K562 (cell line): ENCODE measurements around the gene PPHLN1. TPM values are rescaled to one million over a fixed set of nuclear protein-coding genes. Genes with fewer than 3 reads are reported as not detected.

Experiments
- CHD1 ChIP-seq: fragments of 200-600 bp; sonication (generic); IDR thresholded peaks from one replicate; pipeline ENCODE4 v1.6.1; 2012; ENCODE audit warnings: mild to moderate bottlenecking, moderate library complexity, low read length, inconsistent platforms
- HMG20B ChIP-seq: fragments of 250-450 bp; sonication (Bioruptor Pico); IDR thresholded peaks from 2 replicates; pipeline ENCODE4 v1.5.0; 2021; ENCODE audit warnings: mild to moderate bottlenecking
- MCM2 ChIP-seq: fragments of 450-650 bp; IDR thresholded peaks from 2 replicates; pipeline ENCODE4 v1.6.1; 2017; ENCODE audit warnings: low read depth, mild to moderate bottlenecking
- NCOA1 ChIP-seq: fragments of 450-650 bp; IDR thresholded peaks from 2 replicates; pipeline ENCODE4 v1.6.1; 2016; ENCODE audit warnings: low read depth
- POLR2AphosphoS5 ChIP-seq: IDR thresholded peaks from 2 replicates; pipeline ENCODE4 v1.6.1; 2011; ENCODE audit warnings: mild to moderate bottlenecking, low read depth, low read length, moderate library complexity; ENCODE audit not compliant: control insufficient read depth, insufficient read depth
- RAD21 ChIP-seq, 2 experiments: fragments of 250-450 bp in 1 of 2; fragments of 450-650 bp in 1 of 2; sonication (Bioruptor Pico) in 1 of 2; formaldehyde crosslinking in 1 of 2; IDR thresholded peaks in 1 of 2; conservative IDR thresholded peaks in 1 of 2; 2 replicates each; pipeline versions ENCODE4 v1.4.0 to v1.8.0; 2020 to 2022; ENCODE audit warnings: mild to moderate bottlenecking in 2 of 2, moderate library complexity in 1 of 2
- RBBP5 ChIP-seq: fragments of 200-600 bp; sonication (generic); IDR thresholded peaks from 2 replicates; pipeline ENCODE4 v1.6.1; 2012; ENCODE audit warnings: borderline replicate concordance, mild to moderate bottlenecking, low read length, control low read depth, inconsistent platforms; ENCODE audit not compliant: insufficient read depth, poor library complexity, severe bottlenecking
- TBP ChIP-seq: optimal IDR thresholded peaks from 2 replicates; pipeline ENCODE3; 2011; ENCODE audit warnings: low read depth, low read length, improper control_type of control experiment
- ZFX ChIP-seq: sonication (generic); formaldehyde crosslinking; IDR thresholded peaks from 2 replicates; pipeline ENCODE4 v1.8.0; 2022; ENCODE audit warnings: mild to moderate bottlenecking, missing genetic modification reagents, moderate library complexity
- ZNF408 ChIP-seq: fragments of 250-450 bp; sonication (Bioruptor Pico); IDR thresholded peaks from 2 replicates; pipeline ENCODE4 v1.4.0; 2020; ENCODE audit warnings: low read depth, mild to moderate bottlenecking, moderate library complexity
- ZNF41 ChIP-seq: fragments of 250-450 bp; sonication (Bioruptor Pico); conservative IDR thresholded peaks from 2 replicates; pipeline ENCODE4 v1.4.0; 2020; ENCODE audit warnings: mild to moderate bottlenecking
- ZNF668 ChIP-seq: fragments of 250-450 bp; sonication (Bioruptor Pico); IDR thresholded peaks from 2 replicates; pipeline ENCODE4 v1.8.0; 2022; ENCODE audit warnings: mild to moderate bottlenecking, inconsistent platforms
- polyA plus RNA-seq, 8 experiments: library from polyadenylated mRNA; depleted of rRNA in 4 of 8; stranded (reverse) in 5 of 8; unstranded in 3 of 8; fragments of >200 nt; fragmentation: Nextera tagmentation in 2 of 8; fragmentation: Illumina TruSeq in 1 of 8; extraction: Ambion mirVana in 2 of 8; extraction: Trizol in 1 of 8; gene quantifications; 2 replicates each; pipeline versions ENCODE4 v1.2.1 to v1.2.3, GENCODE V29; 2011 to 2014; ENCODE audit warnings: inconsistent platforms in 1 of 8, missing spikeins in 1 of 8
- total RNA-seq, 7 experiments: library from RNA; depleted of rRNA in 6 of 7; stranded (reverse); fragments of >200 nt in 6 of 7; fragmentation: Illumina TruSeq in 2 of 7; extraction: Trizol in 2 of 7; gene quantifications; 2 replicates each; pipeline versions ENCODE4 v1.2.1 to v1.2.3, GENCODE V29; 2011 to 2021; ENCODE audit warnings: low replicate concordance in 1 of 7
- TF ChIP-seq, protein P1 (sequence below): fragments of 450-650 bp; IDR thresholded peaks from 2 replicates; pipeline ENCODE4 v1.6.1; 2016; ENCODE audit warnings: borderline replicate concordance
- TF ChIP-seq, protein P2 (sequence below): IDR thresholded peaks from 2 replicates; pipeline ENCODE4 v1.6.1; 2012; ENCODE audit warnings: low read depth, low read length, improper control_type of control experiment, borderline replicate concordance
- TF ChIP-seq, protein P3 (sequence below): fragments of 250-450 bp; sonication (Bioruptor Pico); IDR thresholded peaks from 2 replicates; pipeline ENCODE4 v1.4.0; 2020
- TF ChIP-seq, protein P4 (sequence below): fragments of 250-450 bp; sonication (Bioruptor Pico); IDR thresholded peaks from 2 replicates; pipeline ENCODE4 v1.4.0; 2020; ENCODE audit warnings: mild to moderate bottlenecking, moderate library complexity, borderline replicate concordance

PPHLN1 gene
- total and polyA plus RNA-seq, 9 of the 15 experiments (the other 6 are each of a cell fraction or from before 2014, with no cell fraction given) = 66.3 to 112 (median 93.6) TPM

DNA sequence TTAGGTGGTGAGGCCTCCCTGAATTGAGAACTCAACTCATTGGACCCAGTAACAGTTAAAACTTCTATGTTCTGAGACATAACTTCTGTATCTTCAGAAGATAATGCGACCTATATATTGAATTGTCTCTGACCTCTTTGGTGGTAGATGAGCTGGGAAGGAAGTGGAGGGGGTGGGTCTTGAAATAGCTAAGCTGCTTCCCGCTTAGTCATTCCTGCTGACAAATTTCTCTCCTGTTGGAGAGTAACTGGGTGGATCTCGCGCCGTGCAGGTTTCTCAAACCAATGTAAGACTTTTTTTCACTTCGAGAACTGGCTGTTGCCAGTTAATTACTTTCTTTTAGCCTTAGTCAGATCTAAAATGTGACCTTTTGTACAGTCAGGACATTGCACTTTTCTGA is 100.8 kb downstream of the PPHLN1 start (continued):
- TF ChIP-seq HMG20B (no peak), TBP (no peak), ZFX (CRISPR knock-in tag) (no peak), NCOA1 (no peak), RBBP5 (no peak), MCM2 (no peak), ZNF668 (CRISPR knock-in tag) (no peak), POLR2AphosphoS5 (0 out of 2 replicates have a peak, but pooled peaks have one; percentile 27), ZNF408 (no peak), CHD1 (no peak), RAD21 (CRISPR knock-in tag; conservative IDR thresholded peaks at IDR 0.05 in 1 of 2, IDR thresholded peaks at IDR 0.05 in 1 of 2) (no peak), ZNF41 (no peak)
- TF ChIP-seq, protein P1, sequence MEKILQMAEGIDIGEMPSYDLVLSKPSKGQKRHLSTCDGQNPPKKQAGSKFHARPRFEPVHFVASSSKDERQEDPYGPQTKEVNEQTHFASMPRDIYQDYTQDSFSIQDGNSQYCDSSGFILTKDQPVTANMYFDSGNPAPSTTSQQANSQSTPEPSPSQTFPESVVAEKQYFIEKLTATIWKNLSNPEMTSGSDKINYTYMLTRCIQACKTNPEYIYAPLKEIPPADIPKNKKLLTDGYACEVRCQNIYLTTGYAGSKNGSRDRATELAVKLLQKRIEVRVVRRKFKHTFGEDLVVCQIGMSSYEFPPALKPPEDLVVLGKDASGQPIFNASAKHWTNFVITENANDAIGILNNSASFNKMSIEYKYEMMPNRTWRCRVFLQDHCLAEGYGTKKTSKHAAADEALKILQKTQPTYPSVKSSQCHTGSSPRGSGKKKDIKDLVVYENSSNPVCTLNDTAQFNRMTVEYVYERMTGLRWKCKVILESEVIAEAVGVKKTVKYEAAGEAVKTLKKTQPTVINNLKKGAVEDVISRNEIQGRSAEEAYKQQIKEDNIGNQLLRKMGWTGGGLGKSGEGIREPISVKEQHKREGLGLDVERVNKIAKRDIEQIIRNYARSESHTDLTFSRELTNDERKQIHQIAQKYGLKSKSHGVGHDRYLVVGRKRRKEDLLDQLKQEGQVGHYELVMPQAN = no peak
- TF ChIP-seq, protein P2, sequence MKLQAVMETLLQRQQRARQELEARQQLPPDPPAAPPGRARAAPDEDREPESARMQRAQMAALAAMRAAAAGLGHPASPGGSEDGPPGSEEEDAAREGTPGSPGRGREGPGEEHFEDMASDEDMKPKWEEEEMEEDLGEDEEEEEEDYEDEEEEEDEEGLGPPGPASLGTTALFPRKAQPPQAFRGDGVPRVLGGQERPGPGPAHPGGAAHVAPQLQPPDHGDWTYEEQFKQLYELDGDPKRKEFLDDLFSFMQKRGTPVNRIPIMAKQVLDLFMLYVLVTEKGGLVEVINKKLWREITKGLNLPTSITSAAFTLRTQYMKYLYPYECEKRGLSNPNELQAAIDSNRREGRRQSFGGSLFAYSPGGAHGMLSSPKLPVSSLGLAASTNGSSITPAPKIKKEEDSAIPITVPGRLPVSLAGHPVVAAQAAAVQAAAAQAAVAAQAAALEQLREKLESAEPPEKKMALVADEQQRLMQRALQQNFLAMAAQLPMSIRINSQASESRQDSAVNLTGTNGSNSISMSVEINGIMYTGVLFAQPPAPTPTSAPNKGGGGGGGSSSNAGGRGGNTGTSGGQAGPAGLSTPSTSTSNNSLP = 0 out of 2 replicates have a peak, but pooled peaks have one; percentile 40
- TF ChIP-seq, protein P3, sequence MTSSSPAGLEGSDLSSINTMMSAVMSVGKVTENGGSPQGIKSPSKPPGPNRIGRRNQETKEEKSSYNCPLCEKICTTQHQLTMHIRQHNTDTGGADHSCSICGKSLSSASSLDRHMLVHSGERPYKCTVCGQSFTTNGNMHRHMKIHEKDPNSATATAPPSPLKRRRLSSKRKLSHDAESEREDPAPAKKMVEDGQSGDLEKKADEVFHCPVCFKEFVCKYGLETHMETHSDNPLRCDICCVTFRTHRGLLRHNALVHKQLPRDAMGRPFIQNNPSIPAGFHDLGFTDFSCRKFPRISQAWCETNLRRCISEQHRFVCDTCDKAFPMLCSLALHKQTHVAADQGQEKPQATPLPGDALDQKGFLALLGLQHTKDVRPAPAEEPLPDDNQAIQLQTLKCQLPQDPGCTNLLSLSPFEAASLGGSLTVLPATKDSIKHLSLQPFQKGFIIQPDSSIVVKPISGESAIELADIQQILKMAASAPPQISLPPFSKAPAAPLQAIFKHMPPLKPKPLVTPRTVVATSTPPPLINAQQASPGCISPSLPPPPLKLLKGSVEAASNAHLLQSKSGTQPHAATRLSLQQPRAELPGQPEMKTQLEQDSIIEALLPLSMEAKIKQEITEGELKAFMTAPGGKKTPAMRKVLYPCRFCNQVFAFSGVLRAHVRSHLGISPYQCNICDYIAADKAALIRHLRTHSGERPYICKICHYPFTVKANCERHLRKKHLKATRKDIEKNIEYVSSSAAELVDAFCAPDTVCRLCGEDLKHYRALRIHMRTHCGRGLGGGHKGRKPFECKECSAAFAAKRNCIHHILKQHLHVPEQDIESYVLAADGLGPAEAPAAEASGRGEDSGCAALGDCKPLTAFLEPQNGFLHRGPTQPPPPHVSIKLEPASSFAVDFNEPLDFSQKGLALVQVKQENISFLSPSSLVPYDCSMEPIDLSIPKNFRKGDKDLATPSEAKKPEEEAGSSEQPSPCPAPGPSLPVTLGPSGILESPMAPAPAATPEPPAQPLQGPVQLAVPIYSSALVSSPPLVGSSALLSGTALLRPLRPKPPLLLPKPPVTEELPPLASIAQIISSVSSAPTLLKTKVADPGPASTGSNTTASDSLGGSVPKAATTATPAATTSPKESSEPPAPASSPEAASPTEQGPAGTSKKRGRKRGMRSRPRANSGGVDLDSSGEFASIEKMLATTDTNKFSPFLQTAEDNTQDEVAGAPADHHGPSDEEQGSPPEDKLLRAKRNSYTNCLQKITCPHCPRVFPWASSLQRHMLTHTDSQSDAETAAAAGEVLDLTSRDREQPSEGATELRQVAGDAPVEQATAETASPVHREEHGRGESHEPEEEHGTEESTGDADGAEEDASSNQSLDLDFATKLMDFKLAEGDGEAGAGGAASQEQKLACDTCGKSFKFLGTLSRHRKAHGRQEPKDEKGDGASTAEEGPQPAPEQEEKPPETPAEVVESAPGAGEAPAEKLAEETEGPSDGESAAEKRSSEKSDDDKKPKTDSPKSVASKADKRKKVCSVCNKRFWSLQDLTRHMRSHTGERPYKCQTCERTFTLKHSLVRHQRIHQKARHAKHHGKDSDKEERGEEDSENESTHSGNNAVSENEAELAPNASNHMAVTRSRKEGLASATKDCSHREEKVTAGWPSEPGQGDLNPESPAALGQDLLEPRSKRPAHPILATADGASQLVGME (CRISPR knock-in tag) = no peak
- TF ChIP-seq, protein P4, sequence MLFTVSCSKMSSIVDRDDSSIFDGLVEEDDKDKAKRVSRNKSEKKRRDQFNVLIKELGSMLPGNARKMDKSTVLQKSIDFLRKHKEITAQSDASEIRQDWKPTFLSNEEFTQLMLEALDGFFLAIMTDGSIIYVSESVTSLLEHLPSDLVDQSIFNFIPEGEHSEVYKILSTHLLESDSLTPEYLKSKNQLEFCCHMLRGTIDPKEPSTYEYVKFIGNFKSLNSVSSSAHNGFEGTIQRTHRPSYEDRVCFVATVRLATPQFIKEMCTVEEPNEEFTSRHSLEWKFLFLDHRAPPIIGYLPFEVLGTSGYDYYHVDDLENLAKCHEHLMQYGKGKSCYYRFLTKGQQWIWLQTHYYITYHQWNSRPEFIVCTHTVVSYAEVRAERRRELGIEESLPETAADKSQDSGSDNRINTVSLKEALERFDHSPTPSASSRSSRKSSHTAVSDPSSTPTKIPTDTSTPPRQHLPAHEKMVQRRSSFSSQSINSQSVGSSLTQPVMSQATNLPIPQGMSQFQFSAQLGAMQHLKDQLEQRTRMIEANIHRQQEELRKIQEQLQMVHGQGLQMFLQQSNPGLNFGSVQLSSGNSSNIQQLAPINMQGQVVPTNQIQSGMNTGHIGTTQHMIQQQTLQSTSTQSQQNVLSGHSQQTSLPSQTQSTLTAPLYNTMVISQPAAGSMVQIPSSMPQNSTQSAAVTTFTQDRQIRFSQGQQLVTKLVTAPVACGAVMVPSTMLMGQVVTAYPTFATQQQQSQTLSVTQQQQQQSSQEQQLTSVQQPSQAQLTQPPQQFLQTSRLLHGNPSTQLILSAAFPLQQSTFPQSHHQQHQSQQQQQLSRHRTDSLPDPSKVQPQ (CRISPR knock-in tag) = no peak
